Measurements from ENCODE around the gene CTBP2.

DNA sequence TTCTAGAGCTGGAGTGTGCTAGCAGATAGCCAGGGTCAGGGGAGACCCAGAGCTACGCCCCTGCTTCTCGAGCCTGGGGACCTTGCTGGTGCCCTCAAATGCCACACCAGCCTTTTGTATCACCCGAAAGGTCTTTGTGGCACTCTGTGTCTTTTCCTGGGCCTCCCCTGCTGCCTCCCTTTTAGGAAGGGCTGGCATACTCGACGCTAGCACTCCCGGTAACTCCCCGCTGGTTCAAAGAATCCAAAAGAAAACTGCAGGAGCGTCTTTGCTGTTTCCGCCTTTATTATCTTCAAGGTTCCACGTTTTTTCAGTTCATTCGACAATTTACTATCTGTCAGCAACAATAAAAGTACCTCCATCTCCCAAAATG lies 36.3 kb downstream of the CTBP2 start:
- TF ChIP-seq POLR2AphosphoS5 (IDR thresholded peaks at IDR 0.05) (no peak), POLR2A (IDR thresholded peaks at IDR 0.05) (no peak)
- TF ChIP-seq, protein P1, sequence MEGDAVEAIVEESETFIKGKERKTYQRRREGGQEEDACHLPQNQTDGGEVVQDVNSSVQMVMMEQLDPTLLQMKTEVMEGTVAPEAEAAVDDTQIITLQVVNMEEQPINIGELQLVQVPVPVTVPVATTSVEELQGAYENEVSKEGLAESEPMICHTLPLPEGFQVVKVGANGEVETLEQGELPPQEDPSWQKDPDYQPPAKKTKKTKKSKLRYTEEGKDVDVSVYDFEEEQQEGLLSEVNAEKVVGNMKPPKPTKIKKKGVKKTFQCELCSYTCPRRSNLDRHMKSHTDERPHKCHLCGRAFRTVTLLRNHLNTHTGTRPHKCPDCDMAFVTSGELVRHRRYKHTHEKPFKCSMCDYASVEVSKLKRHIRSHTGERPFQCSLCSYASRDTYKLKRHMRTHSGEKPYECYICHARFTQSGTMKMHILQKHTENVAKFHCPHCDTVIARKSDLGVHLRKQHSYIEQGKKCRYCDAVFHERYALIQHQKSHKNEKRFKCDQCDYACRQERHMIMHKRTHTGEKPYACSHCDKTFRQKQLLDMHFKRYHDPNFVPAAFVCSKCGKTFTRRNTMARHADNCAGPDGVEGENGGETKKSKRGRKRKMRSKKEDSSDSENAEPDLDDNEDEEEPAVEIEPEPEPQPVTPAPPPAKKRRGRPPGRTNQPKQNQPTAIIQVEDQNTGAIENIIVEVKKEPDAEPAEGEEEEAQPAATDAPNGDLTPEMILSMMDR (IDR thresholded peaks at IDR 0.05), result no peak

Measured in breast epithelium (tissue), 3 donors.